Panc1 (cell line): ENCODE measurements around the gene TRMT61A.

Experiments used
- CTCF ChIP-seq: fragments of 450-650 bp; IDR thresholded peaks from 2 replicates; pipeline ENCODE4 v1.5.1; 2017; ENCODE audit warnings: mild to moderate bottlenecking
- POLR2AphosphoS5 ChIP-seq: IDR thresholded peaks from 2 replicates; pipeline ENCODE4 v1.6.1; 2012; ENCODE audit warnings: mild to moderate bottlenecking, low read depth, low read length, moderate library complexity
- REST ChIP-seq, 2 experiments: IDR thresholded peaks; 2 replicates each; pipeline ENCODE4 v1.6.1; 2011 to 2012; ENCODE audit warnings: low read depth in 2 of 2, control low read depth in 1 of 2, low read length in 1 of 2, mild to moderate bottlenecking in 1 of 2, moderate library complexity in 1 of 2; ENCODE audit not compliant: insufficient read depth in 1 of 2
- SIN3A ChIP-seq: IDR thresholded peaks from 2 replicates; pipeline ENCODE4 v1.6.1; 2012; ENCODE audit warnings: low read depth, mild to moderate bottlenecking, low read length, moderate library complexity, borderline replicate concordance; ENCODE audit not compliant: insufficient read depth

GRCh38 chr14:103535081-103535890 lies 6.3 kb downstream of the TRMT61A start:
- TF ChIP-seq CTCF (no peak), POLR2AphosphoS5 (no peak), REST (IDR thresholded peaks at IDR 0.05; ENCODE audit: insufficient read depth in 1 of 2, low read depth in 2 of 2, low read length in 1 of 2) (no peak), SIN3A (no peak)
